ENCODE data around the gene PCGF1.

GRCh38 chr2:74526649-74527230 is 19.2 kb upstream of the PCGF1 start:
- TF ChIP-seq CTCF (IDR thresholded peaks at IDR 0.05; ENCODE audit: insufficient read depth, low read depth, low read length) (no peak), EZH2 (IDR thresholded peaks at IDR 0.05; ENCODE audit: insufficient read depth, low read length) (no peak)
